NCI-H226 (cell line): ENCODE measurements around the gene NEBL.

ENCODE experiments used
- DNase-seq: peaks from one replicate; pipeline ENCODE4 v3.0.0-alpha.2; 2015

NEBL gene

DNA sequence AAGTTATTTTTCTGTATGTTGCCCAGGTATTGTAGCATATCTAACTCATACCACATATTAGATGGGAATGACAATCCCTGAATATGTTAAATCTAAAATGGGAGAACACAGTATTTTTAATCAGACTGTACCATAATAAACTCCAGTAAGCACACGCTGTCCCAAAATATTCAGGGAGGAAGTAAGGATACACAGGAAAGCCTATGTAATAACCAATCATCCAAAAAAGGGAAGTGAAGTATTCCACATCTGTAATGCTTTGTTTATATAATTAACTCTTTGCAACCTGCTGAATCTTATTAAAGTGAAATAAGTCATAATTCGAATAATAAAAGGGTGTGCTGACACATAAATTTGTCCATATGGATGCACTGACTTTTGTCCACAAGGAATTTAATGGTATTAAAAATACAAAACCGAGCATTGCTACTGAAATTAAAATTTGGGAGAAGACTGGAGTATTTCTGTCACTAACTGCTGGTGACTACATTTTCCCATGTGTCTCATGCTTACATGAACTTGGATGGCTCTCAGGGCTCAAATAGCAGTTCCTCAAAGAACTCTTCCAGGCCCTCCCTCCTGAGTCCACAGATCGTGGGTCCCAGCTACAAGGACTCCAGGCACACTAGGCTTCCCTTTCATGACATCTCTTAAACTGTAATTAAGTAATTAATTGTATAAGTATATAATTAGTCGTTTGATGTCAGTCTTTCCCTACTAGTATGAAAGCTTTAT is 120.6 kb downstream of the NEBL start:
- DNase-seq = no peak

DNA sequence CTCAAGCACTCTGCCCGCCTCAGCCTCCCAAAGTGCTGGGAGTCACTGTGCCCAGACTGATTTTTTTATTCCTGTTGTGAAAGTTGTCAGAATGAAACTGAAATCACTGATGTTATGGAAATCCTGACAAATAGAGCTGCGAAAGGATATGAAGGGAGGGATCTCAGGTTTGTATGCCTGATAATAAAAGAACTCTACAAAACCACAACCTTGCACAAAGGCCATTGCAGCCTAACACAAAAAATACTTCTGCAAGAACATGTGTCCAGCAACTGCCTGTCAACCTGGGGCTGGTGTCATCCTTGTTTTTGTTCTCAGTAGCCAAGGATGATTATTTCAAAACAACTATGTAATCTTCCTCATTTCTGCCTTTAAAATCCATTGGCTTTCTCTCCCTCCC is 126.1 kb downstream of the NEBL start:
- no peak for DNase-seq

DNA sequence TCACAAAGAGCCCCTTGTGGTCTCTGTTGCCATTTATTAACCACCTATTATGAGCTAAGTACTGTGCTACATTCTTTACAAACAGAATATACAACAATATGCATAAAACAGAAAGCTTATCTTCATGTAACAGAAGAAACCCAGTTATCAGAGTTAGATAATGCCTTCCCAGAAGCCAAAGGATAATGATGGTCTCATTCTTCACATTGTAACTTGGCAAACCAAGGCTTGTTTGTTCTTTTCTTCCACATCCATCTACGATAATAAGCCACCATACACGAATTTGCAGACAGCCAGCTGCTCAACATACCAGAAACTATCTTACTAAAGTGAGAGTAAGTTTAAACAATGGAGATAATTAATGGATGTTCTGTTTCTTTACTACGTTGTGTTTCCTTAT is 127.6 kb downstream of the NEBL start:
- no peak for DNase-seq

DNA sequence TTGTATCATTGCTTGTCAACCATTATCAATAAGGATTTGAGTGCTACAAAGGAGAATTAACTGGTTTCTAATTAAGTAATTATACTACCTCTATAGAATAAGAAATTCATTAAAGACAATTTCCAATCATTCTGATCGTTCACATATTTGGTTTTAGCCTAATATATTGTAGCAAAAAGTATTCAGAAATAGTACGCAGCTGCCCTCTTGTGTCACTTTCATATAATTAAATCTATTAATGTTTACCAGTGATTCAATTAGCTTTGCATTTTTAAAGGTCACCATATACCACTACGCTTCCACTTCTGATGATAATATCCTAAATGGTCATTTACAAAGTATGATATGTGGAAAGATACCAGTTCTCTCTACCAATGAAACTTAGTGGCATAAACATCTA is 128.3 kb downstream of the NEBL start:
- DNase-seq = no peak

DNA sequence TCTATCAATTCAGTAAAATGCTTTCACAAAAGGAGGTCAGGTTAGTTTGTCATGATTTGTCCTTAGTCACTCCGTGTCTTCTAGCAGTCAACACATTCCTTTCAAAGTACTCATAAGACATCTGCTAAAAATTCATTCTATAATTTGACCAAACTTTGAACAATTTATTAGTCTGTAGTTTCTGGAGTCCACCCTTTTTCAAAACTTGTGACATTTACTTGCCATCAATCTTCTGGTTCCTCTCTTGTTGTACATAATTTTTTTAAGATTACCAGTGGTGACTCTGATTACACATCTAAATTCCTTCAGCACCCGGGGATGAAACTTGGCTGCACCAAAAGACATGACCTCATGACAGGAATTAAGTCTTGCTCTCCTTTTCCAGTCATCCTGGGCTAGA is 130.1 kb downstream of the NEBL start:
- peak; percentile 30 for DNase-seq

DNA sequence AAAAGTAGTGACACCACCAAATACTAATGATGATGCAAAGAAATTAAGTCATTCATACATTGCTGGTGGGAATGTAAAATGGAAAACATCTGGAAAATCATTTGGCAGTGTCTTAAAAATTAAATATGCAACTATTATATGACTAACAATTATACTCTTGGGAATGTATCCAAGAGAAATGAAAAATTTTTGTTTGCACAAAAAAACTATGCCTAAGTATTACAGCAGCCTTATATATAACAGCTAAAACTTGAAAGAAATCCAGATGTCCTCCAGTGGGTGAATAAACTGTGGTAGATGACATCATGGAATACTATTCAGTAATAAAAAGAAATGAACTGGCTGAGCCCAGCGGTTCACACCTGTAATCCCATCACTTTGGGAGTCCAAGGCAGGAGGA is 132.0 kb downstream of the NEBL start:
- DNase-seq = no peak

DNA sequence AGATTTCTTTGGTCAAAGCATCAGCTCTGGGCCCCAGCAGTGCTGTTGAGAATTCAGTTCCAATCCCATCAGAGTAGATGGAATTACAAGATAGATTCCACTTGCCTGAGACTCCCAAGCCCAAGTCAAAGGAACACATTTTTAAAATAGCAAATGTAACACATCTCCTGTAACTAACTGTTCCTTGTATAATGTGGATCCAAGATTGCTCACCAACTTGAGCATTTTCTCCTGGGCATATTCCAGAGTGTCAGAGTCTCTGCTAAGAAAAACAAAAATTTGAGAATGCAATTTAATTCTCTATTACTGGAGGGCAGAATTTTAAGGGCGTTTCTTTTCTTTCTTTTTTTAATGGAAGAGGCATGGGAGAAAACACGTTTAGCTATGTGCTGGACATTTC is 136.7 kb downstream of the NEBL start:
- DNase-seq = no peak

DNA sequence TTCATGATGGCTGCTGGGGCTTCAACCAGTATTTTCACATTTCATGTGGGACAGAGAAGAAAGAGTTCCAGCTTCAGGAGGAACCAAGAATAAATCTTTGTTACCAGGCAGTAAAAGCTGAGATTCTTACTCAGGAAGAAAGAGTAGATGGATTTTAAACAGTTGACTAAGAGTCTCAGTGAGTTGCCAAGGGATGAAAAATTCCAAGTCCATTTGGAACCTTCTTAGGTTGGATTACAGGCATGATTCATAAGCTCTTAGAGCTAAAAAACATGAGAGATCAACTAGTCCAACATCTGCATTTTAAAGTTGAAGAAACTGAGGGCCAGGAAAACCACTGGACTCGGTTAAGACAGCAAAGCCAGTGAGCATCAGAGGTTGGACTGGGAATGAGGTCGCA is 148.6 kb downstream of the NEBL start:
- DNase-seq = no peak

DNA sequence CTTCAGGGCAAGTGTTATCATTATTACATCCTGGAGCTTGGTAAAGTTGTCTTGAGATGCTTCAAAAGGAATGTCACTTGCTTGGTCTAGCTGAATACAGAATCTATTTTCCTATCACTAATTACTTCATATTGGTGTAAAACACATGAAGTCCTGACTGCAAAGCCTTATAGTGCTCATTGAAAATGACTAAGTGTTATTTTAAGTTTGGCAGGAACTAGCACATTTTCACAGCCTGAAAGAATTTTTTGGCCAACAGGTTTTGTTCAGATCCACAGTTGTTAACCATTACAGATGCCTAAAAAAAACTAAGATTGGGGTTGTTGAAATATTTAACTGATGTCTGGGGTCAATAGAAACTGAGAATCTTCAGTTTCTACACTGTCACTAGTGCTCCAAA is 149.3 kb downstream of the NEBL start:
- no peak for DNase-seq

DNA sequence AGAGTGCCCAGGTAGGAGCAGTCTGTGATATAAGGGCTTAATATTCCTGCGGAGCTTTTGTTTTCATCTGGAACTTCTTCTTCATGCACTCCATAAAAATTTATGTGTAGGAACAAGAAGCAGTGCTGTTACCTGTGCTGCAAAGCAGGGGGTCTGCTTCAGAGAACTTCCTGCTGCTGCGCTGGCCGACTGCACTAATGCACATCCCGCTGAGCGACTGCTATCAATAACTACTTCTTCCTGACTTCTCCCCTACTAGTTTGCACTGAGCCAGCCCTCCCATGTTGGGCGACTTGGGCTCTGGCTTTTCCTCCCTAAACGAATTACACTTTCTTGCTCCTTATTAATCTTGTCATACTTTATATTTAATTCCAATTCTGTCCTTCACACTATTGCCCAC is 150.3 kb downstream of the NEBL start:
- DNase-seq = no peak

DNA sequence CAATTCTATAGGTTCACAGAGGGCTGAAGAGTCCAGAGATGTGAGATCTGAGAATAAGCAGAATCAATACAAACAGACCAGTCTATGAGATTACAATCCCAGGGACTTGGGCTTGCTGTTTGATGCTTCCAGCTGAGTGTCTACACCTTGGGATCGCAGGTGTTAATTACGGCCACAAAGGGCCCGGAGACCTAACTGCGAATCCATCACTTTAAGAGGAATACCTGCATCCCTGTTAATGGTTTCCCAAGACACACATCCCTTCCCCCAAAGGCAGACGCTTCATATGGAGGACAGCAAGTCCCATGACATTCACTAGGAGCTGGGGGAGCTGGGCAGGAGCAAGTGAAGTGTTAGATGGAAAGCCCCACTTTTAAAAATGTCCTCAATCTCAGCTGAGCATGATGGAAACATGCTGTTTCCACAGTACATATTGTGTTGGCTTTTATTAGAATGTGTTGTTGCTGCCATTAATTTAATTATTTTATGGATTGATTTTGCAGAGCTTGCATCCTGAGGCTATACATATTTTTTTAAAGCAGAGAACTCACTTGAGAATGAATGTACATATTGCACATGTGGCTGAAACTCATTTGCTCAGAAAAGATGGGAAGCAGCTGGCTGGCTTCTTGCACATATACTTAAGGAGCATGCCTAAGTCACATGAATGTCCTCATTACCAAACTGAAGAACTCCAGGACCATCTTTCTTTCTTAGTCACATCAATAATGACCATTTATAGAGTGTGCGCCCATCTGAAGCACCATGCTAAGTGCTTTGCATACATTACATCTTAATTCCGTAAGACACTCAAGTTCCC is 151.3 kb downstream of the NEBL start:
- no peak for DNase-seq

DNA sequence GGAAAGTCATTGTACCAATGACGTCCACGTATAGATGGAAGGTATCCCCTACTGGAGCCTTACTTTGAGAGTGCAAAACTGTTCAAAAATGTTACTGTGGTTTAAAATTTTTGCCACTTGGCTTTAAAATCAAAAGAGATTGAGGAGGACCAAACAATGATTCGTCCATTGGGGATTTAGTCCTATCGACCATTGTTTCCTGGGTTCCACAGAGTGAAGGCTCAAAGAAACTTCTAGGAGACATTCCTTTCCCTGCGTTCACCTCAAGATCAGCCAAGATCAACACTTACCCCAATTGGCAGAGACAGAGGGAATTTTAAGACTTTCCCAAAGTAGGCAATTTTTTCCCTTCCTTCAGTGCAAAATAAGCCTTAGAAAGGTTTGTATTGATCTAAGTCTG is 152.3 kb downstream of the NEBL start:
- DNase-seq = no peak

DNA sequence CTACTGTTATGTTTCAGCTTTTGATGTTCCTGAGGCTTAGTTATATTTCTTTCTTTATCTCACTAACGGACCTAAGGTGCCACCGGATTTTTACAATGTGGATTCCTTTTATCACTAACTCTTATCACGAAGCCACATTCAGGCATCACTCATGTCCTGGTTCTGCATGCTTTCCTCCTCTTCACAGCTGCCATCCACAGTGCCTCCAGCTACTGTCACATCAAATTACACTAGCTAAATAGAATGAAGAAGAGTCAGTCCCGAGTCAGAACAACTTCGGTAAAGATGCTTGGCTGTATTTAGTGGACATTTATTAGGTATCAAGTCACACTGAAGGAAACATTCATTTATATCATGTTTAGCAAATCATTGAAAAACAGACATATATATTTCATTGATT is 153.2 kb downstream of the NEBL start:
- DNase-seq = no peak

DNA sequence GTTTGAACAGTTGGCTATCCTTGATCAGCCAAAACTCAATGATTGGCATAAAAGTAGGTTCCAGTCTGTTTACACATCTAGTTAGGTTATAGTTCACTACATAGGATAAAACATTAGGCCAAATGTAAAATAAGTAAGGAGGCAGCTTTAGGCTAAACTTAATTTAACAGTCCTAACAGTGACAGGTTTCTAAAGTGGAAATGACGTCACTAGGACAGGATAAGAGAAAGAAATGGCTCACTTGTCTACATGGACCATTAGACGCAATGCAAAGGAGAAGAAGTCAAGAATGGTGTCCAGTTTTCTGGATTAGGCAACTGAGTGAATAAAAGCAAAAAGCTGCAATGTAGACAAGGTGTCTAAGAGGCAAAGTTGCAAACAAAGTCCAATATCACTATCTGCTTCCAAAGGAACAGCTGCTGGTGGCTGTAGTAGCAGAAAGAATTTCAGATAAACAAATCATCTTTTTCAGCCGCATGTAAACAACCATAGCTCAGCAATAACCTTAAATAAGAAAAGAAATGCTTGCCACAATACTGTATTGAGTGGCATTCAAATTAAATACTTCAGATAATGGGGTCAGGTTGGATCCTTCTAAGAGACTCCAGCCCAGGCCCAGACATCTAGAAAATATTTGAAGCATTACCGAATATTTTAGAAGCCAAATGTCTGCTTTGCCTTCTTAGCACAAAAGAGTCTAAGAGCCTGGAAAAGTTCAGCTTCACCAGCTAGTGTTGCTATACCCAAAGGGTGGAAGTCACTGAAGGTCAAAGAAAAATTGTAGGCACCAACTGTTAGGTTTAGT is 154.2 kb downstream of the NEBL start:
- DNase-seq = no peak

DNA sequence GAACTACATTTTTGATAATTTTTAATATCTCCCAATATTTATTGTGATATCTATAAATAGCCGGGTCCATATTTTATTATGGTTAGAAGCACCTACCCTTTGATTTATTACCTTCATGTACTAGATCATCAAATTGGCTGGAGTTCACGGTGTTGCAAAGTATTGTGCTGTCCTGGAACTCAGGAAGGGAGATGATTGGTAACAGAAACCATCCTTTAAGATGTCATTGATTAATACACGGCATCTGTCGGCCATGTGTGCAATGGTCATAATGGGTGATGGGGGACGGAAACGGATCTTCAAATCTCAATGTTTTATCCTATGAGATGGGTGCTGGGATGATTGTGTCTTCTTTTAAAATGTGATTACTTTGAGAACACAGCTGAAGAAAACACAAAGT is 157.0 kb downstream of the NEBL start:
- DNase-seq = no peak

DNA sequence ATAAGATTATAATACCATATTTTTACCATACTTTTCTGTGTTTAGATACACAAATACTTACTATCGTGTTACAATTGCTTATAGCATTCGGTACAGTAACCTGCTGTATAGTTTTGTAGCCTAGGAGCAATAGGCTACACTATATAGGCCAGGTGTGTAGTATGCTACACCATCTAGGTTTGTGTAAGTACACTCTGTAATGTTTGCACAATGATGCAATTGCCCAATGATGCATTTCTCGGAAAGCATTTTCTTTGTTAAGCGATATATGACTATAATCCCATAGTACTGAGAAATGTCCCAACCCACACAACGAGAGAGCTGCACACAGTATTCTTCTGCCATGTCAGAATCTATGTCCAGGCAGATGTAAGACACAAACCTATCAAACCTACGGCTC is 160.0 kb downstream of the NEBL start:
- DNase-seq = no peak
